H1 (cell line): ENCODE results near the gene PTGDS. TPM values are rescaled to one million over a fixed set of nuclear protein-coding genes. Genes with fewer than 3 reads are reported as not detected.

Experiments used
- ASH2L ChIP-seq: fragments of 200-600, 300-600 bp; sonication (generic); IDR thresholded peaks from one replicate; pipeline ENCODE4 v1.7.1; 2017; ENCODE audit warnings: low read length
- CEBPB ChIP-seq: IDR thresholded peaks from 2 replicates; pipeline ENCODE4 v1.6.1; 2012; ENCODE audit warnings: low read depth, low read length
- JUND ChIP-seq: IDR thresholded peaks from 2 replicates; pipeline ENCODE4 v1.6.1; 2011; ENCODE audit warnings: mild to moderate bottlenecking, improper control_type of control experiment, low read length
- SIN3A ChIP-seq, 2 experiments: IDR thresholded peaks in 1 of 2; conservative IDR thresholded peaks in 1 of 2; 2 replicates each; pipeline ENCODE4 v1.6.1; 2011 to 2012; ENCODE audit warnings: low read length in 2 of 2, improper control_type of control experiment in 1 of 2, low read depth in 1 of 2, mild to moderate bottlenecking in 1 of 2
- SP2 ChIP-seq: IDR thresholded peaks from 2 replicates; pipeline ENCODE4 v1.6.1; 2012; ENCODE audit warnings: mild to moderate bottlenecking, low read length, inconsistent platforms
- polyA plus RNA-seq, 7 experiments: library from polyadenylated mRNA; depleted of rRNA in 3 of 7; stranded (reverse) in 5 of 7; unstranded in 2 of 7; fragments of >200 nt in 5 of 7; fragments of 200-250 nt in 2 of 7; gene quantifications; 1 replicate in 5 of 7; 2 replicates in 1 of 7; 4 replicates in 1 of 7; pipeline versions ENCODE4 v1.2.1 to v1.2.3, GENCODE V29; 2011 to 2013; ENCODE audit warnings: missing spikeins in 2 of 7, mixed read lengths in 2 of 7
- total RNA-seq: library from RNA; stranded (reverse); fragmentation: NEBNext Ultra II Directional; extraction: Animal tissue kit (Norgen Biotek cat#: 25700); gene quantifications from 2 replicates; pipeline ENCODE4 v1.2.1, GENCODE V29; 2021
- TF ChIP-seq, protein P1 (sequence below): IDR thresholded peaks from 2 replicates; pipeline ENCODE4 v1.6.1; 2012; ENCODE audit warnings: inconsistent platforms

Gene PTGDS
- total and polyA plus RNA-seq, 2 of the 8 experiments (the other 6 are each of a cell fraction or from before 2014, with no cell fraction given): 1.7 to 2.3 TPM

GRCh38 chr9:137012694-137013570 lies 35.6 kb downstream of the PTGDS start (continued):
- TF ChIP-seq SIN3A (conservative IDR thresholded peaks at IDR 0.05 in 1 of 2, IDR thresholded peaks at IDR 0.05 in 1 of 2; ENCODE audit: low read depth in 1 of 2, low read length in 2 of 2): no peak
- TF ChIP-seq CEBPB: no peak
- TF ChIP-seq ASH2L: no peak
- TF ChIP-seq SP2: no peak
- no peak for TF ChIP-seq JUND
- TF ChIP-seq, protein P1, sequence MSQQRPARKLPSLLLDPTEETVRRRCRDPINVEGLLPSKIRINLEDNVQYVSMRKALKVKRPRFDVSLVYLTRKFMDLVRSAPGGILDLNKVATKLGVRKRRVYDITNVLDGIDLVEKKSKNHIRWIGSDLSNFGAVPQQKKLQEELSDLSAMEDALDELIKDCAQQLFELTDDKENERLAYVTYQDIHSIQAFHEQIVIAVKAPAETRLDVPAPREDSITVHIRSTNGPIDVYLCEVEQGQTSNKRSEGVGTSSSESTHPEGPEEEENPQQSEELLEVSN: peak; percentile 51
